Activated T-helper 17 cell treated with anti-CD3 and anti-CD28 coated beads, Interleukin-2, amount 50 U/mL, for 72 hours (primary cell): ENCODE data around the gene CCDC186. TPM values are rescaled to one million over a fixed set of nuclear protein-coding genes. Genes with fewer than 3 reads are reported as not detected.

Experiments used
- ATAC-seq: fragments of 150-1000 bp; cut with Tn5 transposase; replicated peaks from 2 replicates; pipeline ENCODE4 v1.10.0; 2021; ENCODE audit warnings: mild to moderate bottlenecking, moderate library complexity
- H3K27ac Mint-ChIP-seq: one replicate; pipeline ENCODE4 v1.8.0; 2022; ENCODE audit warnings: mixed read lengths
- H3K27me3 Mint-ChIP-seq: one replicate; pipeline ENCODE4 v1.8.0; 2022; ENCODE audit warnings: mixed read lengths
- H3K36me3 Mint-ChIP-seq: one replicate; pipeline ENCODE4 v1.8.0; 2022; ENCODE audit warnings: low read depth, mild to moderate bottlenecking, mixed read lengths
- H3K4me1 Mint-ChIP-seq: one replicate; pipeline ENCODE4 v1.8.0; 2022; ENCODE audit warnings: mixed read lengths
- H3K4me3 Mint-ChIP-seq: one replicate; pipeline ENCODE4 v1.8.0; 2022; ENCODE audit warnings: mild to moderate bottlenecking, mixed read lengths
- H3K9me3 Mint-ChIP-seq: one replicate; pipeline ENCODE4 v1.8.0; 2022; ENCODE audit warnings: mixed read lengths
- total RNA-seq, 2 donors: library from RNA; stranded (reverse); gene quantifications; one replicate each; pipeline ENCODE4 v1.2.3, GENCODE V29; 2022

CCDC186 gene
- total RNA-seq, 2 donors from 2014 or later: 10.8 to 14.8 TPM

DNA sequence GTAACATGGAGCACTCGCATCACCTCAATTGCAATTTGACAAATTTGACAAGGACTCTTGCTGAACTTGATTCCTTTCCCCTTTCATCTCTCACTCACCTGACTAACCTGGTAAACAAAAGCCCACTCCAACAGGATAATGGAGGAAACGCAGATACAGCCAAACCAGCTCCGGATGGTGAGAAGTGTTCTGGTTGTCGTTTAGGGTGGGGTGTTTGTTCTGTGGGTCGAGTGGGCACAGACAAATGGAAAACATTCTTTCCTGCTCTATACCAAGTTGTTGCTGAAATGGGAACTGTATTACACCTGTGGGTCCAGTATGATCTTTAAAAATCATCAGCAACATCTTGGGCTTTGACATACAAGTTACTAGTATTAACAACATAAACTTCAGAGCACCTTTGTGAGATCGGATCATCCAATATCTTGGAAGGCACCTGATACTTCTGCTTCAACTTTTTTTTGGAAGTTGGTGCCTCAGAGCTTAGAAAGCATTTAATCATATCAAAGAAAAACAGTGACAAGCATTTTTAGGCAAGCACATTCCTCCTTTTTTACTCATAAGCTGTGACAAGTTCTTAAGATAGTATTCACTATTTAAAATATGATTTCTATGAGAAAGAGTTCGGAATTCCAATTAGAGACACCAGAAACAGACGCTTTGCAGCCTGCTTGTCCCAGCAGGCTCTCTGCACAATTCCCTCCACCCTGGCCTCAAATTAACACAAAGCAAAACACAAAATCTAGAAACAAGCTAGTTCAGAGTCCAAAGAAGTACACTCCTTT lies 58.1 kb downstream of the CCDC186 start:
- H3K4me3 Mint-ChIP-seq: no peak overlapping the region
- no peak for ATAC-seq
- H3K9me3 Mint-ChIP-seq: no peaks in the 10 kb centered on the region
- H3K27me3 Mint-ChIP-seq: peaks cover 4% of the 10 kb centered on the region
- H3K36me3 Mint-ChIP-seq: no peaks in the 10 kb centered on the region
- no peaks in the 10 kb centered on the region for H3K4me1 Mint-ChIP-seq
- H3K27ac Mint-ChIP-seq: no peak overlapping the region

DNA sequence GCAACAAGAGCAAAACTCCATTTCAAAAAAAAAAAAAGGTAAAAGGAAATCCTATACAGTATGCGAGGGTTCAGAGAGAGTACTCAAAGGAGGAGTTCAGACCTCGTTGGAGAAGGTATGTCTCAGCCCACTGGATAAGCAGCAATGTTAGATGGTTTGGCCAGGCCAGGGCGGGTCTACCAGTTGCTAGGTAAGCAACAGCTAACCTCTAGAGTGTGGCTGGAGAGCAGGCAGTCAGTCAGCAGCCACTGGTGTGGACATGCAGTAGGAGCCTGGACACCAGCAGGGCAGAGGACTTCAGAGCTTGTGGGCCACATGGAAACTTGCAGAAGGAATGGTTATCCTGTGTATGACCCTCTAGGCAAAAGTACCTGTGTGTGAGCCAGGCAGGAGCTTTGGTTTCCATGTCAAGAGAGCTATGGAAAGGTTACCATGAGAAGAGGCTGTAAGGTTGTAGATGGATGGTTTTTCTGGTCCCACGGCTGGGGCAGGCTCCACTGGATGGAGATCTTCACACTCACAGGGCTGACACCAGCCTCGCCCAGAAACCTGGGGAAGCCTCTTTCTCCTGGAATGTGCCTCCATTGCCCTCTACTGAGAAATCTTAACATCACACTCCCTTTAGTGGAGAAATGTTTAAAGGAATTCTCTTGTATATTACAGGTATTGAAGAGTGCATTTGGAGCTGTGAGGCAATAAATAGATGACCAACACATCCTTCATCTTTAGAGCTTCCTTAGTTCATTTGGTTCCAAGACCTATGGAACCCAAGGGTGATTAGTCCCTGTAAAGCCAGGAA lies 63.6 kb downstream of the CCDC186 start:
- Mint-ChIP-seq H3K4me1 (no peaks in the 10 kb centered on the region), H3K9me3 (no peaks in the 10 kb centered on the region), H3K36me3 (no peaks in the 10 kb centered on the region), H3K27me3 (peaks cover 8% of the 10 kb centered on the region), H3K4me3 (no peak overlapping the region), H3K27ac (no peak overlapping the region)
- ATAC-seq: no peak

DNA sequence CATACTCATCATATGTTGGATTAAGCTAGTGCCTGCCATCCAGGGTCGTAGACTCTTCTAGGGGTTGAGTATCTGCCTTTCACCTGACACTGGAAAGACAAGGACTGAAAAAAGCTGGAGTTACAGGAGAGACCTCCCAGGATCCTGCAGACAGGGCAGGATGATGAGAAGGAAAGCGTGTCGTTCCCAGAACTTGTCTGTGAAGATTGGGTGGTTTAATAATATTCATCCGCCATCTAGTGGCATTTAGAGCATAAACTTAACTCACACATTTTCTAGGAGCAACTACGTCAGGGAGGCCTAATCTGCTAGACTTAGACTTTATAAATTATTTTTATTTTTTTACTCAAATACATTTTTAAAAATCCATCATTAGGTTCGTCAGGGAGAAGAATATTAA lies 70.7 kb downstream of the CCDC186 start:
- no peaks in the 10 kb centered on the region for H3K9me3 Mint-ChIP-seq
- peaks cover 21% of the 10 kb centered on the region for H3K27me3 Mint-ChIP-seq
- H3K4me1 Mint-ChIP-seq: peaks cover 8% of the 10 kb centered on the region
- H3K36me3 Mint-ChIP-seq: no peaks in the 10 kb centered on the region
- no peak for ATAC-seq
- H3K27ac Mint-ChIP-seq: no peak overlapping the region
- H3K4me3 Mint-ChIP-seq: no peak overlapping the region

DNA sequence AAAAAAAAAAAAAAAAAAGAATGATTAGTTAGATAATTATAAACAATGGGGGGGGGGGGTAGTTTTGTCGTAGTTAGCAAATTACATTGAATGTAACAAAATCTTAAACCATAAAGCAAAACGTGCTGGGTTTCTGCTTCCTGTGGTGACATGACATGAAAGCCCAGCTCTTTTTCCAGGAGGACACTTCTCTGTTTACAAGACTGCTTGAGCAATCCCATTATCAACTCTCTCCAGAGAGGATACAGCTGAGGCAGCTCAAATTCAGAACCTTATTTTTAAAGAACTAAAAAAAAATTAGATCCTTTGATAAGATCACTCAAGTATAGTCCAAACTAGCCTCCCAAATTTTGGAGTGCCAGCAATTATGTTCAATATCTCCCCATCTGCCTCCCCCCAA lies 71.7 kb downstream of the CCDC186 start:
- ATAC-seq: no peak
- no peaks in the 10 kb centered on the region for H3K9me3 Mint-ChIP-seq
- H3K4me3 Mint-ChIP-seq: no peak overlapping the region
- H3K36me3 Mint-ChIP-seq: no peaks in the 10 kb centered on the region
- peaks cover 8% of the 10 kb centered on the region for H3K4me1 Mint-ChIP-seq
- H3K27me3 Mint-ChIP-seq: peaks cover 21% of the 10 kb centered on the region
- no peak overlapping the region for H3K27ac Mint-ChIP-seq

DNA sequence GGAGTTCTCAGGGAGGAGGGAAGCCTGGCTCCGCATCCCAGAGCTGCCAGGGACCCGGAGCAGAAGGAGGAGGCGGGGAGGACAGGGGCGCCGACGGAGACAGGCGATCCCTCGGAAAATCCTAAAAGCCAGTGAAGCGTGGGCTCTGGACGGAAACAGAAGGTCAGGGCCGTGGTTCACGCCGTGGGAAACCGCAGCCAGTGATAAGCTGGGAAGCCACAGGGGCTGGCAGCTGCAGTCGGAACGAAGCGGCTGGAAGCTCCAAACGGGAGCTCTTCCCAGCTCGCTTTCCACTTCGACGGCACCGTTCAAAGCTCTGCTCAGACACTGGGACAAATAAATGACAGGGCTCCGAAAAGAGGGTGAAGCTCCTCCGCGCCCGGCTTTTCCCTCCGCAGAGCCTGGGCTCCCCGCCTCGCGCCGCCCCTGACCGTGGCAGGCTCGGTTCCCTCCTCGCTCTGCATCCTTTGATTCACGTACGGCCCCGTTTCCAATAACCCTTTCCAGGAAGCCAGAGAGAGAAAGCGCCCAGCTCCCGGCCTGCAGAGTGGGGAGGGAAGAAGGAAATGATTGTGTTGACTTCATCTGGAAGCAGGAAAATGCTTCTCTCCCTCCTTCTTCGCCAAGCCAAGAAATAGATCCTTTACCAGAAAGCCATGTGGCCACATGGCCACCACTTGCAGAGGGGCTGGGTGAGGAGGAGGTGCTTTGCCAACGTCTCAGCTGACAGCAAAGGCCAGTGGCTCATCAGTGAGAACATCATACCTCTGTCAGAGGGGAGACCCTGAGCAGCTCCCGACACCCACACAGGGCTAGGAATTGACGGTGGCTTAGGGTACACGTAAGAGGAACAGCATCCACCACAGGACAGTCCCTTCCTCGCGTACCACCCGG lies 72.9 kb downstream of the CCDC186 start:
- Mint-ChIP-seq H3K4me3 (peak overlapping the region; percentile 48), H3K36me3 (no peaks in the 10 kb centered on the region), H3K4me1 (peaks cover 17% of the 10 kb centered on the region), H3K9me3 (no peaks in the 10 kb centered on the region), H3K27ac (no peak overlapping the region), H3K27me3 (peaks cover 25% of the 10 kb centered on the region)
- peak; percentile 45 for ATAC-seq

DNA sequence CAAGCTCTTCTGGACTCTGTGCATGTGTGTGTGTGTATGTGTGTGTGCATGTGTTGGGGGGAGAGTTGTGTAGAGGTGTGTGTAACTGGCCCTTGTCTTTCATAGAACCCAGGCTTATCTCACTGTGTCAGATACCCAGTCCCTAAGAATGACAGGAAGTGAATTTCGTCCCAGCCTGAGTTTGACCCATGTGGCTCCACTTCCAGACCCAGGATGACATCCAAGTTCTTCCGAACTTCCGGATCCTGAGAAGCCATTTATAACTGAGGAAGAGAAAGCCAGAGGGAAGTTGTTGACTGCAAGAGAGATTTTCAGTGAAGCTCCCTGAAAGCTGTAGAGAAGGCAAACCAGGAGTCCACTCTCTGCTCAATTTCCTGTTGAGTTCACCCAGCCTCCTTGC lies 77.1 kb downstream of the CCDC186 start:
- no peak for ATAC-seq
- Mint-ChIP-seq H3K27me3 (peaks cover 23% of the 10 kb centered on the region), H3K36me3 (no peaks in the 10 kb centered on the region), H3K4me3 (no peak overlapping the region), H3K4me1 (peaks cover 18% of the 10 kb centered on the region), H3K9me3 (no peaks in the 10 kb centered on the region), H3K27ac (no peak overlapping the region)

DNA sequence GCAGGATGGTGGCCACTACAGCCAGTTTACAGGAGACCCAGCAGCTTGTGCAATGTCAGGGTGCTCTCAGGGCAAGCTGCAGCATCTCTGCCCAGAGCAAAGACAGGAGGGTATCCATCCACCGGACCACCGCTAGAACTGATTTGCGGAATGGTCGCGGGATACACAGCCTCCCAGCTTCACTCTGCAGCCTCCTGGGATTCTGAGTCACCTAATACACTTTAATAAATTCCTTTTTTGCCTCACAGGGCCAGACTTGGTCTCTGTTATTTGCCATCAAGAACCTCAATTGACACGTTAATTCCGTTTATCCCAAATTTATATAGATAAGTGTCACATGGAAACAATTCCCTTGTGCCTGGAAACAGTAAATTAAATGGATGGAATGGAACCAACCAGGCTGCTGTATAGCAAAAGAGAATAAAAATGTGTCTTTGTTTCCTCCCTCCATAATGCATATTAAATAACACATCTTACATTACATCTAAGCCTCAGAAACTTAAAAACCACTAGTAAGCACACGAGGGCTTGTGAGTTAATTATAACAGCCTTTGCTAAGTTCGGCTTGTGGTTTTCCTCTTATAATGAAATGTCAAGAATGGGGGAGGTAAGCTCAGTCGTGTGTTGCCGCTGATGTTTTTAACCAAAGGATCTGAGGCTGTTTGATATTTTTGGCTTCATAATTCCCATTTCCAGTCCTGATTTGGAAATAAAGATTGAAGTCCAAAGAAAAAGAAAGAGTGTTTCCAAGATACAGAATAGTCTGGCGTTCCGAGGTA lies 78.3 kb downstream of the CCDC186 start:
- Mint-ChIP-seq H3K4me1 (peaks cover 18% of the 10 kb centered on the region), H3K27ac (no peak overlapping the region), H3K36me3 (no peaks in the 10 kb centered on the region), H3K9me3 (no peaks in the 10 kb centered on the region), H3K4me3 (no peak overlapping the region), H3K27me3 (peaks cover 15% of the 10 kb centered on the region)
- no peak for ATAC-seq

DNA sequence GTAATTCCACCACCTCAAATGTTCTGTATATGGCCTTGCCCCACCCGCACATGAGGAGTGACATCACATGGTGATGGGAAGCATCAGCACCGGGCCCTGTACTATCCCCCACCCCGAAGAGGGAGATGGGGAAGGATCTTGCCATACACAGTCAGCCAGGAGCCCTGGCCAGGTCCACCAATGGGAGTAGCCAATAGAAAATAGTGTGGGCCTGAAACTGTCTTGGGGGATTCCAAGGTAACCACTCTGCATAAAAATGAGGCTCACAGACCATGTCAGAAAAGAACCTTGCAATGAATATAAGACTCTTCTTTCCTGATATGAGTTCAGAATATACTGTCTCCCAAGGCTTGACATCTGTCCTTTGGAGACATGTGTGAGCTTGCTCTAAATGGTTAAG lies 79.2 kb downstream of the CCDC186 start:
- no peak overlapping the region for H3K4me3 Mint-ChIP-seq
- no peak overlapping the region for H3K27ac Mint-ChIP-seq
- no peak for ATAC-seq
- no peaks in the 10 kb centered on the region for H3K36me3 Mint-ChIP-seq
- H3K27me3 Mint-ChIP-seq: peaks cover 6% of the 10 kb centered on the region
- H3K9me3 Mint-ChIP-seq: no peaks in the 10 kb centered on the region
- peaks cover 10% of the 10 kb centered on the region for H3K4me1 Mint-ChIP-seq

DNA sequence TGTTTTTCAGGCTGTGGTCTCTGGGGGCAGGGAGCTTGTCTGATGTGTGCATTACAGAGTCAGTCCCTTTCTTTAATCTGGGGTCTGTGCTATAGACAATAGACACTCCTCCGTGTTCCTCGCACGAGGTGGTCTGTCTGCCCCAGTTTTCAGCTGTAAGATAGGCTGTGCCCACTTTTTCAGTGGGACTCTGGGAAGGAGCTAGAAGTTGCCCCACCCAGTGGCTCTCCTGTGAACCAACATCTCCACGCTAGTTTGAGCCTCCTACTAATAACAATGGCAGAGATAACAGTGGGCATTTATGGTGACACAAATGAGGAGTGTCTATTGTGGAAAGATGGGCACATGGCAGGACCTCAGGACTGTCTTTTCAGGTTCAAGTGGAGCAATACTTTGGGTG lies 86.3 kb downstream of the CCDC186 start:
- ATAC-seq: no peak
- no peaks in the 10 kb centered on the region for H3K36me3 Mint-ChIP-seq
- H3K4me3 Mint-ChIP-seq: no peak overlapping the region
- no peak overlapping the region for H3K27ac Mint-ChIP-seq
- H3K4me1 Mint-ChIP-seq: no peaks in the 10 kb centered on the region
- no peaks in the 10 kb centered on the region for H3K9me3 Mint-ChIP-seq
- peaks cover under 1% of the 10 kb centered on the region for H3K27me3 Mint-ChIP-seq

DNA sequence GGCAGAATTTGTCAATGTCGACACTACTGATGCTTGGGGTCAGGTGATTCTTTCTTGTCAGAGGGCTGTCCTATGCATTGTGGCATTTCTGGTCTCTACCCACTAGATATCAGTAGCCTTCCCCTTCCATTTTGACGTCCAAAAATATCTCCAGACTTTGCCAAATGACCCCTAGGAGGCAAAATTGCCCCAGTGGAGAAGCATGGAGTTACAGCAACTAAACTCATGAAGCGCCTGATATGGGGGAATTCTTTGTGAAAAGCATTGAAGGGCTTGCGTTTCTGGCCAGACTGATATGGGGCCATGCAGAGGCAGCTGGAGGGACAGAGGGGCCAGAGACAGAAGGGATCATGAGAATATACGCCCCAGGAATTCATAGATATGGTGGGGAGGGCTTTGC lies 86.7 kb downstream of the CCDC186 start:
- Mint-ChIP-seq H3K36me3 (no peaks in the 10 kb centered on the region), H3K4me3 (no peak overlapping the region), H3K27me3 (no peaks in the 10 kb centered on the region), H3K9me3 (no peaks in the 10 kb centered on the region), H3K27ac (no peak overlapping the region), H3K4me1 (no peaks in the 10 kb centered on the region)
- no peak for ATAC-seq

DNA sequence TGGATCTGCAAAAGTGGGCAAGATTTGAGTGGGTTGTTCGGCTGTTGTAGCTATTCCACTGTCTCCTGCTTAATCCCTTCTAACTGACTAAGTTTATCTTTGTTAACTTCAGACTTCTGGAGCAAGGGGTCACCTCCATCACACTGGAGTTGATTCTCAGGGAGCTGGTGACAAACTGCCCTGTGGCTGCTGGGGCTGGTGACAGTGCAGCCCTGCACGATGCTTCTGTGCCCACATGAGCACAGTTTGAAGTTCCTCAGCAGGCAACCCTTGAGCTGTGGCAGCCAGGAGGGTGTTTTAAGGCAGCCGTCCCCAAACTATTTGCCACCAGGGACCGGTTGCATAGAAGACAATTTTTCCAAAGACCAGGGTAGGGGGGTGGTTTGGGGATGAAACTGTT lies 89.8 kb downstream of the CCDC186 start:
- H3K9me3 Mint-ChIP-seq: no peaks in the 10 kb centered on the region
- no peak overlapping the region for H3K4me3 Mint-ChIP-seq
- H3K27me3 Mint-ChIP-seq: no peaks in the 10 kb centered on the region
- no peaks in the 10 kb centered on the region for H3K4me1 Mint-ChIP-seq
- peak; percentile 77 for ATAC-seq
- no peaks in the 10 kb centered on the region for H3K36me3 Mint-ChIP-seq
- H3K27ac Mint-ChIP-seq: no peak overlapping the region

DNA sequence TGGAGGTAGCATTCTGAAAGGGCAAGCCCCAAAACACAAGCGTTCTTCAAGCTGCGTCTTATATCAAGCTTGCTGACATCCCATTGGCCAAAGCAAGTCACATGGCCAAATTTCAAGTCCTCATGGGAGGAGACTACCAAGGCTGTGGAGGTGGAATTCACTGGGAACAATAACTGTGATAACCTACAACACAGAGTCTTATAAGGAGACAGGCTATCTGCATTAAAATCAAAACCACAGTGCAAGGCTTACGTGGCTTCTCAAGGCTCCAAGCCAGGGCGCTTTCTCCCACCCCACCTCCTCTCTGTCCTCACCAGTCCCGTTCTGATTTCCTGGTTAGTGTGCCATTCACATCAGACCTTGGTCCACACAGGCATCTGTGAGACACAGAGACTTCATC lies 91.0 kb downstream of the CCDC186 start:
- no peaks in the 10 kb centered on the region for H3K9me3 Mint-ChIP-seq
- H3K4me1 Mint-ChIP-seq: no peaks in the 10 kb centered on the region
- peaks cover 3% of the 10 kb centered on the region for H3K27me3 Mint-ChIP-seq
- H3K36me3 Mint-ChIP-seq: no peaks in the 10 kb centered on the region
- H3K4me3 Mint-ChIP-seq: no peak overlapping the region
- H3K27ac Mint-ChIP-seq: no peak overlapping the region
- ATAC-seq: peak; percentile 39

DNA sequence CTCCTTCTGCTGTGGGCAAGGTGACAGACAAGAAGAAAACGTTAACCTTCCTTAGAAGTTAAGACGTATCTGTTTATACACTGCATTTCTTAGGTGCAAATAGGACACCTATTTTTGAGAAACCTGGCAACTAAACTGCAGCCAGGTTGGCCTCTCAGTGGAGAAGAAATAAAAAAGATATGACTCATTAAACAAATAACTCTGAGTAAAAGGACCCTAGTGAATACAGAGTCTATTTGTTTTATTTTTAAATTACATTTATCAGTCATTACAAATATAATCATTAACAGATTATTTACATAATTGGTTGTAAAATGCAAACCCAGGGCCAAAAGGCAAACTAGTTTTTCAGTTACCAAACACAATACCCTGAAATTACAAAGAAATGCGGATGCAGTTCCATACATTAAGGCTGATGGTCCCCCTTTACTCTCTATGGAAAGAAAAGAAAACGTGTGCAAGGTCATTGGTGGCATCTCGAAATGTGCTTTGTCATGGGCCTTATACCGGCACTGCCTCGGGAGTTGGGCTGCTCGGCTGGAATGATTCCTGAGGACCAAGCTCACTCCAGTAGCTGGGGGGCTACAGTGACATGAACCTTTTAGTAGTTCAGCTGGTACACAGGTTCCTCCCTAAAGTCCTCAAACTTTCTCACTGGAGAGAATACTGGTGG lies 92.0 kb downstream of the CCDC186 start:
- ATAC-seq: no peak
- Mint-ChIP-seq H3K27ac (no peak overlapping the region), H3K4me1 (no peaks in the 10 kb centered on the region), H3K9me3 (no peaks in the 10 kb centered on the region), H3K27me3 (peaks cover 3% of the 10 kb centered on the region), H3K4me3 (no peak overlapping the region), H3K36me3 (no peaks in the 10 kb centered on the region)
